HuH-7.5 (cell line): ENCODE measurements around the gene OGN.

ENCODE experiments used
- DNase-seq: peaks from one replicate; pipeline ENCODE4 v3.0.0; 2011; ENCODE audit warnings: low spot score

The OGN gene

DNA sequence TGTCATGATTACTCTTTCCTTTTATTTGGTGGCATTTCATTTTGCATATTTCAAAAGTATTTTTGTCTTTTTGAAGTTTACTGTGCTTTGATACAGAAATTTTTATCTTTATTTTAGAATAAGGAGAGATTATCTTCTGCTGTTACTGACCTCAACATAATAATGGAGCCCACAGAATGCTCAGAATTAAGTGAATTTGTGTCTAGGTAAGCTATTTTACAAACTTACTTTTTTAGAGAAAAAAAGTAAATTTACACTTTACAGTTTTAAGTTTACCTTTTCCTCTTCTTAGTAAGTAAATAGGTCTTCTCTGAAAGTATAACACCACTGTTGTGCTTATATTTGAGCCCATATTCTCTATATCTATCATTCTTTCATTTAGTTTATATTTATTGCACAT is 58.8 kb downstream of the OGN start:
- no peak for DNase-seq

DNA sequence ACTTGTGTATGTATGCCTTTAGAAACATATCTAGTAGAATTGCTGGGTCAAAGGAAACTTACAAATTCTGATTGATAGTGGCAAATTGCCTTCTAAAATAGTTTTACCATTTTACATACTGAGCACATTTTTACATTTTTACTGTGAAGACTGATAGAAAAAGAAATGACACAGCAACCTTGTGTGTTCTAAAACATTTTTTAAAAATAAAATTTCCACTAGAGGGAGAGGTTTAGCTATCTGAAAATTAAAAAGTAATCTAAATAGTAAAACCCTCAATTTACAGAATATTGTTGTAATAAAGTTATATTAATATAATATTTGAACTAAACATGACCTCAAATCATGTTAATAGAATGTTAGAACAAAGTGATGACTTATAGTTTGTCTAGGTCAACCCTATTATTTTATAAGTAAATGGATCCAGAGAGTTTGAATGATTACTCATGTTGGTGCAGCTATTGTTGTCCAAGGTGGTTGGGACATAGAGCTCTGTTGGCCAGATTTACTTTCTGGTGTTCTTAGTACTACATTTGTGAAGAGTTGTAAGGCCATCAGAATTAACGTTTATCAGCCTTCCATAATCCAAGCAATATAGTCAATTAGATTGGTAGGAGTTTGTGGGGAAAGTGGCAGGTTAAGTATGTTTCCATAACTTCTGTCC is 61.4 kb downstream of the OGN start:
- no peak for DNase-seq

DNA sequence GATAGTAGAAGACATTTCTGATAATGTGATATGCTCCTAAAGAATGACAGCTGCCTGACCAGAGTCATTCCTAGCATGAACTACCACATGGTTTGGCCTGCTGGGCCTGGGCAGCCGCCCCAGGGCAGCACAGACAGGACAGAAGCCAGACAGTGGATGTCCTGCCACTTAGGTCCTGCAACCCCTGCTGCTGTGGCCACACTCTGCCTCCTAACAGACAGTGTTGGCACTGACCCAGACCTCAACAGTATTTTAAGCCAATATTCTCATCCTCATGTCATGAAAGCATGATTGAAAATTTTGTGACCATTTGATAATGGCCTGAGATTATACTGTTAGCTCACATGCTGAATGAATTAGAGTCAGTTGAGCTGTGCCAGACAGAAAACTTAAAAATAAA is 62.8 kb downstream of the OGN start:
- no peak for DNase-seq

DNA sequence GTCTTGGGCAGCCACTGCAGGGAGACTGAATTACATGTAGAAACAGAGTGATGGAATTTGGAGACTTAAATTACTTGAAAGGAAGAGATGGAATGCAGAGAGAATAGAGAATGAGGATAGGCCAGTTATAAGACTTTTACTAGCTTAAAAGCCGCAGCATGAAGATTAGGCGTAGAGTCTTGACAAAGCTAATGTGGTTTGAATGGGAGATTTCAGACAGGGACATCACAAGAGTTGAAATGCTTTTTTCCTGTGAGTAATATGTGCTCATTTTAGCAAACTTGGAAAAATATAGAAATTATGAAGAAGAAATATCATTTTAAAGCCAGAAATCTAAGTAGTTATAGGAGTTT is 71.1 kb downstream of the OGN start:
- DNase-seq: no peak
